HG03520 (cell line): Measurements from ENCODE around the gene GLYAT.

Experiments used
- ATAC-seq: cut with Tn5 transposase; IDR thresholded peaks from one replicate; pipeline ENCODE4 v1.9.1; 2021; ENCODE audit warnings: mild to moderate bottlenecking, moderate library complexity; ENCODE audit not compliant: unreplicated experiment

Gene GLYAT, protein sequence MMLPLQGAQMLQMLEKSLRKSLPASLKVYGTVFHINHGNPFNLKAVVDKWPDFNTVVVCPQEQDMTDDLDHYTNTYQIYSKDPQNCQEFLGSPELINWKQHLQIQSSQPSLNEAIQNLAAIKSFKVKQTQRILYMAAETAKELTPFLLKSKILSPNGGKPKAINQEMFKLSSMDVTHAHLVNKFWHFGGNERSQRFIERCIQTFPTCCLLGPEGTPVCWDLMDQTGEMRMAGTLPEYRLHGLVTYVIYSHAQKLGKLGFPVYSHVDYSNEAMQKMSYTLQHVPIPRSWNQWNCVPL

DNA sequence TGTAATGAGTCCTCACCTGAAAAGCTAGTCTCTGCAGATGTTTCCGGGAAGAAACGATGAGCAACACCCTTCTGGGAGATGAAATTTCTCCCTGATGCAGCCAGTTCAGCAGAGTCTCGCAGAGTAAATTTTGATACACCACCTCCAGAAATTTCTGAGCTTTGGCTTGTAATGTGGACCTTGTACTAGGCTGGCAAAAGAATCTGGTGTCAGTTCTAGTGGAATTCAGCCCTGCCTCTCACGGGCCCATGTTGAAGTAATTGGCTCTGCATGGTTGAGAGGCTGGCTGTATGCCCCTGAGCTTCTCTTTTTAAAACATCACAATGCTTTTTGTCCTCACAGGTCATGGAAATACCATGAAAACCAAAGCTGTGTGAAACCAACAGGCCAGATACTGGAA, at the start of gene GLYAT:
Gene GLYAT (minus strand): TSS at position 125 of the 400 bp plus-strand sequence. CDS start 7,447 bp downstream, outside the sequence.
- no peak for ATAC-seq

DNA sequence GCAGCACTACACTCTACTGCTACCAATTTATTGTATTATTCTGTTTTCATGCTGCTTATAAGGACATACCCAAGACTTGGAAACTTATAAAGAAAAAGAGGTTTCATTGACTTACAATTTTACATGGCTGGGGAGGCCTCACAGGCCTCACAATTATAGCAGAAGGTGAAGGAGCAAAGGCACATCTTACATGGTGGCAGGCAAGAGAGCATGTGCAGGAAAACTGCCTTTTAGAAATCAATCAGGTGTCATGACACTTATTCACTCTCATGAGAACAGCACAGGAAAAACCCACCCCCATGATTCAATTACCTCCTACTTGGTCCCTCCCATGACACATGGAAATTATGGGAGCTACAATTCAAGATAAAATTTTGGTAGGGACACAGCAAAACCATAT, 49.6 kb upstream of the GLYAT start:
- ATAC-seq = no peak

DNA sequence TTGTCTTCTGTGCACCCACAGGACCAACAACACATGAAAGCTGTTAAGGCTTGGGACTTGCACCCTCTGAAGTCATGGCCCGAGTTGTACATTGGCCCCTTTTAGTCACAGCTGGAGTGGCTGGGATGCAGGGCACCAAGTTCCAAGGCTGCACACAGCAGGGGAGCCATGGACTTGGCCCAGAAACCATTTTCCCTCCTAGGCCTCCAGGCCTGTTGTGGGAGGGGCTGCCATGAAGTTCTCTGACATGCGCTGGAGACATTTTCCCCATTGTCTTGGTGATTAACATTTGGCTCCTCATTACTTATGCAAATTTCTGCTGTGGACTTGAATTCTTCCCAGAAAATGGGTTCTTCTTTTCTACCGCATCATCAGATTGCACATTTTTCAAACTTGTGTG, 48.8 kb upstream of the GLYAT start:
- ATAC-seq = no peak

DNA sequence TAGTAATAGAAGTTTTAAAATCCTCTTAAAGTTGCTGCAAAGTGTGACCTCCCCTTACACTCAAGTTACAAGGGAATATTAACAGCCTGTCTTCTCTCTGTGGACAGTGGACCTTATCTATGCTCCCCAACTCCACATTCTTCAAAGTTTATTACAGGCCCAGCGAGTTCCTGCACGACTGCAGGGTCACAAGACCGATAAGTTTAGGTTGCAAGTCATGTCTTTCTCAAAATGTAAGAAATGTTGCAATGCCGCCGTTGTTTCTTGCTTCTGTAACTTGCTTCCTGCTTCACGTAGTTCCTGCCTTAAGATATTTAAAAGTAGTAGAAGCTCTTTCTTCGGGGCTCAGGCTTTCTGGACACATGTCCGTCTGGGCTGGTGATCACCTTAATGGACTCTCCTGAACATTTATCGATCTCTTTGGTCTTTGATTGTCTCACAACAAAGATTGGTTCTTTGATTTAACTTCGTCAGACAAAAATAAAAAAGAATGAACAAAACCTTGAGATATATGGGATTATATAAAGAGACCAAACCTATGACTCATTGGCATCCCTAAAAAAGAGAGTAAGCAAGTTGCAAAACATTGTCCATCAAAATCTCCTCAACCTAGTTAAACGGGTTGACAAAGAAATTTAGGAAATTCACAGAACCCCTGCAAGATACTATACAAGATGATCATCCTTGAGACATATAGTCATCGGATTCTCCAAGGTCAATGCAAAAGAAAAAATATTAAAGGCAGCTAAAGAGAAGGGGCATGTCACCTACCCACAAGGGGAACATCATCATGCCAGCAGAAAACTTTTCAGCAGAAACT, 45.4 kb upstream of the GLYAT start:
- no peak for ATAC-seq

DNA sequence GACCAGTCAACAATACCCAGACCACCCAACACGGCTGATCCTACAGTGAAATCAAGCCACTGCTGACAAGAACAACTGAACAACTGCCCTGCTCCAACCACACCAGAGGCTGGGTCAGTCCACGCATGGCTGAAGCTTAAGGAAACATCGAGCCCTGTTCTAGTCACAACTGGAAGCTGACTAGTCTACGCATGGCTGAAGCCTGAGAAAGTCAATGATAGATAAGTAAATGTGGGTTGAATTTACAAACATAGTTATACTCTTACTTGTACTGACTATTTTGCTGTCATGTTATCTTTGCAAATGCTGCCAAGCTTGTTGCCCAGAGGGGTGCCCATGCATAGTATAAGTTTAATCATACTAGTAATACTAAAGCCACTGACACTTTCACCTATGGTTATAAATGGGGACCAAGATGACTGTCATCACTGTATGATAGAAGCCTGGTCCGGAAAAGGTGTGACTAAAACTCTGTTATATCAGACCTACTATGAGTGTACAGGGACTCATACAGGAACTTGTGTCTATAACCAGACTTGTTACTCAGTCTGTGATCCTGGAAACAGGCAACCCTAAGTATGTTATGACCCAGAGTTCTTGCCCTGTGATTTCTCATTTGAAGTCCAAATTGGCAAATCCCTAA, 43.4 kb upstream of the GLYAT start:
- no peak for ATAC-seq

DNA sequence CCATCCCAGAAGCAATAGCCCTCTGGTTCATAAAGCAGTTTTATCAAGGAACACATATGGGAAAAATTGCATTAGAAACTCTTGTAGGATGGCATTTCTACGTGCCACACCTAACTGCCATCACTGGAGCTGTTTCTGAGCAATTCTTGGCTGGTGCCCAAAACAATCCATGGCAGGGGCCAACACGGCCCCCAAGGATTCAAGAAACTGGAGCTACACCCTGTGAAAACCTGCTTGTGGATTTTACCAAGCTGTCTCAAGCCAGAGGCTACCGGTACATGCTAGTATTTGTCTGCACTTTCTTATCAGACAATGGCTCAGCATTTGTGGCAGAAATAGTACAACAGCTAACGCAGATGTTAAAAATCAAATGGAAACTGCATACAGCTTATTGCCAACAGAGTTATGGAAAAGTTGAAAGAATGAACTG, 42.4 kb upstream of the GLYAT start:
- no peak for ATAC-seq

DNA sequence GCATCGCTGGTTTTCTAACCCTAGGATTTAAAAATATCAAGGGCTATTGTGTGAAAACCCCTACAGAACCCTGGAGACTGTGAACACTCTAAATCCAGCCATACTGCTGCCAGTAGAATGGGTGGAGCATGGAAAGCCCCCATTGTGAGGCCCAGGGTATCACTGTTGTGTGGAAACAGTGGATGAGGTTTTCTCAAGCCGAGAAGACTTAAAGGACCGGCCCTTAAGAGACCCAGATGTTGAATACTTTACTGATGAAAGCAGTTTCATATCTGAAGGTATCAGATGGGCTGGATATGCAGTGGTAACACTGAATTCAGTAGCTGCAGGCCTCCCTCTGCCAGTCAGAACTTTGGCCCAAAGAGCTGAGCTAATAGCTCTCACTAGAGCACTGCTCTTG, 41.6 kb upstream of the GLYAT start:
- ATAC-seq = no peak

DNA sequence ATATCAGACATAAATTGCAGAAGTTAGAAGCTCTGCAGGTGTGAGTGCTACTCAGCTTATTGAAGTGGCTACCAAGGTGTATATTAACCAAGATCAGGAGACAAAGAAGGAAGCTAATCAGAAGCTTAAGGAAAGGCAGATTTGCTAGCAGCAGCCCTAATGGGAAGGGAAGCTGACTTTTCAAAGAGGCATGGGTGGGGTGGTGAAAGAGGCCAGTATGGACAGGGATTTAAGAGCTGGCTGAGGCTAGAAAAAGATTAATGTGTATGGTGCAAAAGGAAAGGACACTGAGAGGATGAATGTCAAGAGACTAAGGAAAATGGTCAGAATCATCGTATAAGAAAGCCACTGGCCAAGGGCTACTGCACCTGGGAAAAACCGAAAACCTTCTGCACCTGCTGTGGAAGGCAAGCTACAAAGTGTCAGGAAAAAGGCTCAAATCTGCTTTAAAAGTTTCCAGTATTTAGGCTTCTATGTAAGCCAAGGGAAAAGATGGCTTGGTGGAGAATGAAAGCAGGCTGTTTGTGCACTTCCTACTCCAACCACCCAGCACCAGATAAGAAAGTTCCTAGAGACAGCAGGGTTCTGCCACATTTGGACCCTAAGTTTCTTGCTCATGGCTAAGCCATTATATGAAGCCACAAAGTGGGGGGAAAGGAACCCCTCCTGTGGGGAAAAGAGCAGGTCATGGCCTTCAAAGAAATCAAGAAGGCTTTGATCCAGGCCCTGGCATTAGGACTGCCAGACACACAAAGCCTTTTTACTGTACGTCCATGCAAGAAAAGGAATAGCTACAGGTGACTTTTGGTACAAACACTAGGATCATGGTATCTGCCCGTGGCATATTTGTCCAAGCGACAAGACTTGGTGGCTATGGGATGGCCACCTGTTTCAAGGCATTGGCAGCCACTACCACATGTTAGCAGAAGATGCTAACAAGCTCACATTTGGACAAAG, 40.9 kb upstream of the GLYAT start:
- ATAC-seq = no peak

DNA sequence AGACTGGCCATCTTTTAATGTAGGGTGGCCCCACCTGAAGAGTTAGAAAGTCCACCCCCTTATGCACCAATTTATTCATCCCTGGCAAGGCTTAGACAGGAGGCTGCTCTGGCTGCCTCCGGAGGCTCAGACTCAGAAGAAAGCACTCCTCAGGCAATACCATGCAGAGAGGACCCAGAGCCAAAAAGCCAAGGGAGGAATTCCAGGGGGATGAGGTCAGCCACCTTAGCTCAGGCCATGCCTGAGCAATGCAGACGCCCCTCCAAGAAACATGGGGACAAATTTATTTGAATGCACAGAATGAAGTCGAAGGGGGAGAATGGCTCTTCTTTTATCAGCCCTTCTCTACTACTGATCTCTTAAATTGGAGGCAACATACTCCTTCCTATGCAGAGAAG, 39.7 kb upstream of the GLYAT start:
- ATAC-seq = no peak

DNA sequence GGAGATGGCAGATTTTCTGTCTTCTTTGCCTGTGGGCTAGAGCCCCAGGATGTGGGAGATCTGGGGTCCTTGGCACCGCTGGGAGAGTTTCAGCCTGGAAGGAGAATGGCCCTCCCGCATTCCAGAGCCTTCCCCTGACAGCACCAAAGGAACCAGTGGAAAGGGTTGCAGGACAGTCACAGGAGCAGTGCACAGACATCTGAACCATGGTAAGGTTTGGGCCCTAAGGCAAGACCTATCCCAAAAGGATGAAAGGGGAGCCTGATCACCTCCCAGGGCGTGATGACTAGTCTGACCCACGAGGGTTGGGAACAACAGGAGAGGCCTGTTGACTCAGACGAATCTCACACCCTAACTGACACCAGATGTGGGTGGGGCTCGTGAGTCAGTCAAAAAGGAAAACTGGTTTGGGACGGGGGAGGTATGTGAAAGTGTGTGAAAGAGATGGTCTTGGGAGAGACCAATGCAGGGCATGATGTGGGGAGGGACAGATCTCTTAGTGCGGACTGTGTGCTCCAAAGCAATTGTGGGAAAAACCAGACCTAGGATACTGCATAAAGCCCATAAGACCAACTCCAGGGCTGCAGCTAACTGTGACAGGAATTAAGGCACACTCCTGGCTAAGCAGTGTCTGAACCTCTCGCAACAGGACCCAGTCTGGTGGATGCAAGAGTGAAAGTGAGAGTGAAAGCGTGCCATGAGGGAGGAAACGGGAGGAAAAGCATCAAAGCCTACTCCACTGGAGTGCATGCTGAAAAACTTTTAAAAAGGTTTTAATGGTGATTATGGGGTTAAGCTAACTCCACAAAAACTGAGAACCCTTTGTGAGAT, 39.1 kb upstream of the GLYAT start:
- no peak for ATAC-seq

DNA sequence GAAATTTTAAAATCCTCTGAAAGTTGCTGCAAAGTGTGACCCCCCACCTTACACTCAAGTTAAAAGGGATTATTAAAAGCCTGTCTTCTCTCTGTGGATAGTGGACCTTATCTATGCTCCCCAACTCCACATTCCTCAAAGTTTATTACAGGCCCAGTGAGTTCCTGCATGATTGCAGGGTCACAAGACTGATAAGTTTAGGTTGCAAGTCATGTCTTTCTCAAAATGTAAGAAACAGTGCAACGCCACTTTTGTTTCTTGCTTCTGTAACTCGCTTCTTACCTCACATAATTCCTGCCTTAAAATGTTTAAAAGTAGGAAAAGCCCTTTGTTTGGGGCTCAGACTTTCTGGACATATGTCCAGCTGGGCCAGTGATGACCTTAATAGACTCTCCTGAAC, 38.4 kb upstream of the GLYAT start:
- ATAC-seq = no peak

DNA sequence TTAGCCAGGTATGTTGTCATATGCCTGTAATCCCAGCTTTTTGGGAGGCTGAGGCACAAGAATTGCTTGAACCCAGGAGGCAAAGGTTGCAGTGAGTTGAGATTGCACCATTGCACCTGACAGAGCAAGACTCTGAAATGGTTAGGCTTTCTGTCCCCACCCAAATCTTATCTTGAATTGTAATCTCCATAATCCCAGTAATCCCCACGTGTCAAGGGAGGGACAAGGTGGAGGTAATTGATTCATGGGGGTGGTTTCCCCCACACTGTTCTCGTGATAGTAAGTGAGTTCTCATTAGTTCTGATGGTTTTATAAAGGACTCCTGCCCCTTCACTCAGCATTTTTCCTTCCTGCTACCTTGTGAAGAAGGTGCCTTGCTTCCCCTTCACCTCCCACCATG, 37.6 kb upstream of the GLYAT start:
- ATAC-seq = no peak

DNA sequence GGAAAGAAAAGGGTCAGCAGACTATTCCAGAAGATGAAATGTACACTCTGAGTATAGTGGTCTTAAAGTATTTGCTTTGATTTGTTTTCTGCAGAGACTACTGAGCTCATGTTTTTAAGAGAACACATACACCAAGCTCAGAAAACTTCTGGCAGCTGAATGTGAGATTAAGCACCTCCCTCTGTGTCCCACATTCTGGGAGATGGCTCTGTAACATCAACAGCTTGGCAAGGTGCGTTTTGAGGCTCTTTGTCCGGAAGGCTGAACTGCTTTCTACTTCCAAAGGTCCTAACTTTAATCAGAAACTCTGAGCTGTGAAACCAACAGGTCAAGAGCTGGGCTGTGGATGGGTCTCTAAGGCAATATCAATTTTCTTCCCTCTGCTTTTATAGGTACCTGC, 36.4 kb upstream of the GLYAT start:
- ATAC-seq = no peak

DNA sequence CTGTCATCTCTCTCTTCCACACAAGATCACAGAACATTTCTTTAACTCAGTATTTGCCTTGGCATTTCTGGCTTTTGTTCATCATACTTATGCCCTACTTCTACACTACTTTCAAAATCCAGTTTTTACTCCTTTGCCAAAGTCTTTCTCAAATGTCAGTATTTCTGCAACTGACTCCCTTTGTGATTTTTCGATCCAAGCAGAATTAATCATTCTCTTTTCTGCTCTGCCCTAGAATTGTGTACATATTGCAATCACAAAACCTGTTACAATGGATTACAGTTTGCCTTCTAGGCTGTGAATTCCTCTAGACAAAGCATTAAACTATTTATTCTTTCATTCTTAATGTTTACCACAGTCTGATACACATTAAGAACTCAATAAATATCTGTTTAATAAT, 33.3 kb upstream of the GLYAT start:
- no peak for ATAC-seq

DNA sequence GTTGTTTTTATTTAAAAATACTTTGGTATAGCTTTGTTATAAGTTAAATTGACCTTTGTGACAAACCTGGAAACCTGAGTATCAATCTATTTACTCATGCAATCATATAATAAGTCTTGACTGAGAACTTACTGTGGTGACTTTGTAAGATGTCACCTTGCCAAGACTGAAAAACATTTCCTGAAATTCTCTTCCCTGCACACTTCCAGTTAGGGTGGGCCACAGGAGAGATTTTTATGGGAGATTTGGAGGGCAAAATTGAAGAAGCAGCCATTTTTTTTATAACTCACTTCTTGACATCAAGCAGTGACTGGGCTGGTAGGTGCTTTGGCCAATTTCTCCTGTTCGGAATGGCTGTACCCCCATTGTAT, 31.4 kb upstream of the GLYAT start:
- no peak for ATAC-seq

DNA sequence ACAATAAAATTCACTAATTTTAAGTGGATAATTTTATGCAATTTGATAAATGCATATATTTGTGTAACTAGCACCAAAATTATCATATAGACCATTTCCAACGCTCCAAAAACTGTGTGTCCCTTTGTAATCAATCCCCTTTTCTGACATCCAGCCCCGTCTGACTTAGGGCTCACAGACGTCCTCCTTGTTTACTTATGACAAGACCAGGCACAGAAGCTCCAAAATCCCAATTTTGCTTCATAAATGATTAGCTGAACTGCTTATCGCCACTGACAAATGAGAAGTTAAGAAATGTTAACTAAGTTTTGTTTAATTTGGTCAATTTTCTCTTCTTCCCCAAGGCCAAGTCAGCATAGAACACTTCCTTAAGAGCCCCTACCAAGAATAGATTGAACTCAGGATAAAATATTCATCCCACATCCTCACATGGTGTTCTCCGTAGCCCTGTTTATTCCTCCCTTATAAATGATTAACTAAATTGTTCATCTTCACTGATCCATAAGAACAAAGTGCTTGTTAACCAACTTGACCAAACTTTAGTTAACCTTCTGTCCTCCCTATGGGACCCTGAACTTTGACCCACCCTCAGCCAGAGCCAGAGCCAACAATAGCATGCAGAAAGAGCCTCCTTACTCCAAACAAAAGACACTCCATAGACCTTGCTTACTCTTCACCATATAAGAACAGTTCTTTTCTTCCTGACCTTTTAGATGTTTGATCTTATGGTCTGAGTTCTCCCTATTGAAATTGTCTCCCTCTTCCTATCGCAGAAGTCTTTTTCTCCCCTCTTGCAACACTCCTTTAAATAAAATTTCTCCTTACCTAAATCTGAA, 30.8 kb upstream of the GLYAT start:
- ATAC-seq = no peak

DNA sequence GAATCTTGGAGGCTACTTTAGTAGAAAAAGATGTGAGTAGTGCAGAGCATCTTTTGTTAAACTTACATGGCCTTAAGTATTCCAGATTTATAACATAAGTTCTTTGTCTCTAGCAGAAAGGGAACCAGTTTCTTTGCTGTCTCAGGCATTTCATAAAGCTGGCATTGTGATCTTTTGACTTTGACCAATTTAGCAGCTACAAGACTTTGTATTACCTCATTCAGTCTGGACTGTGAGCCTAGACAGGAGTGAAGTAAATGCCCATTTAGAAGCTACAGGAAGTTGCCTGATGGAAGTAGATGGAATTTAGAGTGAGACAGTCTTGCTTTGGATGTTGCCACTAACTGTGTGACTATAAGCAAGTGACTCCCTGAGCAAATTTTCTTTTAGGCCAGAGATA, 25.7 kb upstream of the GLYAT start:
- no peak for ATAC-seq

DNA sequence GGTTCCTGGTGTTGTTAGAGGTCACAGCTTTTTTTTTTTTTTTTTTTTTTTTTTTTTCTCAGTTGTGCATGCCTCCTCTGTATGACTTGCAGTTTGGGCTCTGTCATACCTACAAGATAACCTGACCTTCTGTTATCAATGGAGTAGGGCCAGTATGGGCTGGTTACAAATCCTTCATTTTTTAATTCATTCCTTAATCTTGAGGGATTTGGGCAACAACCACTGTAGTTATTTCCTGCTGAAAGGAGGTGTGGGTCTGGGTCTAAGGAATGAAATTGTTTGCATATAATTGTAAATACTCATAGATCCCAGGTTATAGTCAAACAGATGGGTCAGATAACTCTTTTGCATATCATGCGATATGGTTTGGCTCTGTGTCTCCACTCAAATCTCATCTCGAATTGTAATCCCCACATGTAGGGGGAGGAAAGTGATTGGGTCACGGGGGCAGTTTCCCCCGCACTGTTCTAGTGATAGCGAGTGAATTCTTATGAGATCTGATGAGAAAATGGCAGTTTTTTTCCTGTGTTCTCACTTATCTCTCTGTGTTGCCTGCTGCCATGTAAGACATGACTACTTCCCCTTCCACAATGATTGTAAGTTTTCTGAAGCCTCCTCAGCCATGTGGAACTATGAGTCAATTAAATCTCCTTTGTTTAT, 14.1 kb upstream of the GLYAT start:
- ATAC-seq = no peak
